Measurements from ENCODE around the gene AKAP8.
"Not testable (repeated sequence)": the region's sequence is repeated elsewhere in the genome, so short reads cannot be mapped to it uniquely, and the experiment has no call there.

Gene AKAP8

GRCh38 chr19:15379083-15379998 is at the start of gene AKAP8:
Gene AKAP8 (minus strand): TSS chr19:15379787. CDS start chr19:15379731, 56 bp downstream.
- peak; percentile 96 for DNase-seq

GRCh38 chr19:15427991-15428471 is 48.4 kb upstream of the AKAP8 start:
- no peak for DNase-seq

GRCh38 chr19:15427350-15427700 is 47.7 kb upstream of the AKAP8 start:
- DNase-seq: no peak

GRCh38 chr19:15426485-15427349 is 47.1 kb upstream of the AKAP8 start:
- no peak for DNase-seq

GRCh38 chr19:15425321-15425950 is 45.8 kb upstream of the AKAP8 start:
- DNase-seq: no peak

GRCh38 chr19:15424692-15425272 is 45.2 kb upstream of the AKAP8 start:
- DNase-seq: no peak

- no peak for DNase-seq
These were observed 44.5 kb upstream of the AKAP8 start for GRCh38 chr19:15424121-15424520.

GRCh38 chr19:15423130-15423529 is 43.5 kb upstream of the AKAP8 start:
- DNase-seq: no peak

- DNase-seq: no peak
These were observed 42.9 kb upstream of the AKAP8 start for GRCh38 chr19:15422296-15423075.

GRCh38 chr19:15421721-15422260 is 42.2 kb upstream of the AKAP8 start:
- DNase-seq: no peak

- DNase-seq: no peak
These were observed 41.6 kb upstream of the AKAP8 start for GRCh38 chr19:15421136-15421695.

- no peak for DNase-seq
These were observed 39.9 kb upstream of the AKAP8 start for GRCh38 chr19:15419413-15420025.

GRCh38 chr19:15418579-15419412 is 39.2 kb upstream of the AKAP8 start, which contains the start of gene AKAP8L:
Gene AKAP8L (minus strand): TSS chr19:15418988. CDS start chr19:15418923, 65 bp downstream.
- DNase-seq: peak; percentile 100

- no peak for DNase-seq
These were observed 38.6 kb upstream of the AKAP8 start for GRCh38 chr19:15418231-15418578.

GRCh38 chr19:15417699-15418098 is 38.1 kb upstream of the AKAP8 start:
- no peak for DNase-seq

- no peak for DNase-seq
These were observed 33.2 kb upstream of the AKAP8 start for GRCh38 chr19:15412832-15413231.

GRCh38 chr19:15411351-15411750 is 31.8 kb upstream of the AKAP8 start:
- DNase-seq: not testable (repeated sequence)

GRCh38 chr19:15404780-15405211 is 25.2 kb upstream of the AKAP8 start:
- no peak for DNase-seq

- no peak for DNase-seq
These were observed 24.7 kb upstream of the AKAP8 start for GRCh38 chr19:15404097-15404779.

All from NCI-H1417 treated with DMSO at 0.1 percent for 48 hours (cell line).